Measurements from ENCODE around the gene SOX6. TPM values are rescaled to one million over a fixed set of nuclear protein-coding genes. Genes with fewer than 3 reads are reported as not detected.

The SOX6 gene
- total RNA-seq, 1 donor from 2014 or later, result 1.4 TPM

- Mint-ChIP-seq H3K4me3 (ENCODE audit: unreplicated experiment) (no peak overlapping the region), H3K36me3 (ENCODE audit: unreplicated experiment) (no peaks in the 10 kb centered on the region), H3K9me3 (ENCODE audit: unreplicated experiment) (no peaks in the 10 kb centered on the region), H3K27ac (ENCODE audit: unreplicated experiment) (no peak overlapping the region), H3K4me1 (ENCODE audit: low read depth, unreplicated experiment) (no peaks in the 10 kb centered on the region), H3K27me3 (ENCODE audit: unreplicated experiment) (no peaks in the 10 kb centered on the region)
- no peak for DNase-seq
- TF ChIP-seq, protein P1, sequence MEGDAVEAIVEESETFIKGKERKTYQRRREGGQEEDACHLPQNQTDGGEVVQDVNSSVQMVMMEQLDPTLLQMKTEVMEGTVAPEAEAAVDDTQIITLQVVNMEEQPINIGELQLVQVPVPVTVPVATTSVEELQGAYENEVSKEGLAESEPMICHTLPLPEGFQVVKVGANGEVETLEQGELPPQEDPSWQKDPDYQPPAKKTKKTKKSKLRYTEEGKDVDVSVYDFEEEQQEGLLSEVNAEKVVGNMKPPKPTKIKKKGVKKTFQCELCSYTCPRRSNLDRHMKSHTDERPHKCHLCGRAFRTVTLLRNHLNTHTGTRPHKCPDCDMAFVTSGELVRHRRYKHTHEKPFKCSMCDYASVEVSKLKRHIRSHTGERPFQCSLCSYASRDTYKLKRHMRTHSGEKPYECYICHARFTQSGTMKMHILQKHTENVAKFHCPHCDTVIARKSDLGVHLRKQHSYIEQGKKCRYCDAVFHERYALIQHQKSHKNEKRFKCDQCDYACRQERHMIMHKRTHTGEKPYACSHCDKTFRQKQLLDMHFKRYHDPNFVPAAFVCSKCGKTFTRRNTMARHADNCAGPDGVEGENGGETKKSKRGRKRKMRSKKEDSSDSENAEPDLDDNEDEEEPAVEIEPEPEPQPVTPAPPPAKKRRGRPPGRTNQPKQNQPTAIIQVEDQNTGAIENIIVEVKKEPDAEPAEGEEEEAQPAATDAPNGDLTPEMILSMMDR (IDR thresholded peaks at IDR 0.05; ENCODE audit: partially characterized antibody, unreplicated experiment), result no peak
Observed at GRCh38 chr11:16124390-16124789, 232.0 kb downstream of the SOX6 start.

DNA sequence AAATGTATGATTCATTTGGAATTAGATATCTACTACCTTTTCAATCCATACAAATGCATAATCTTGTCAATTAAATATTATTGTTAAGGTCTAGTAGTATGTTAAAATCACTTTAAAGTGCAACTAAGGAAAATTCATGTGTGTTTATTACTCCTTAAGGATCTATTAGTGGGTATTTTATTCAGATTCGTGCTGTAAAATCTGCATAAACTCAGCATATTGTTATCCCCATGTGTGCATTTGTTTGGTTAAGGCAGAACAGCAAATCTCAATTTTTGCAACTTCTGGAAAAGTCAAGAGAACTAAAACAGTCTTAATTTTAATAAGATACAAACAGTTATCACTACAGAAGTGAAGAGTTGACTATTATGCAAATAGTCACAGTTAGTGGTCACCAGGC lies 234.5 kb downstream of the SOX6 start:
- DNase-seq, result no peak
- TF ChIP-seq, protein P1 (IDR thresholded peaks at IDR 0.05; ENCODE audit: partially characterized antibody, unreplicated experiment), result no peak
- Mint-ChIP-seq H3K27me3 (ENCODE audit: unreplicated experiment) (no peaks in the 10 kb centered on the region), H3K9me3 (ENCODE audit: unreplicated experiment) (no peaks in the 10 kb centered on the region), H3K27ac (ENCODE audit: unreplicated experiment) (no peak overlapping the region), H3K4me3 (ENCODE audit: unreplicated experiment) (no peak overlapping the region), H3K4me1 (ENCODE audit: low read depth, unreplicated experiment) (peaks cover 9% of the 10 kb centered on the region), H3K36me3 (ENCODE audit: unreplicated experiment) (no peaks in the 10 kb centered on the region)

DNA sequence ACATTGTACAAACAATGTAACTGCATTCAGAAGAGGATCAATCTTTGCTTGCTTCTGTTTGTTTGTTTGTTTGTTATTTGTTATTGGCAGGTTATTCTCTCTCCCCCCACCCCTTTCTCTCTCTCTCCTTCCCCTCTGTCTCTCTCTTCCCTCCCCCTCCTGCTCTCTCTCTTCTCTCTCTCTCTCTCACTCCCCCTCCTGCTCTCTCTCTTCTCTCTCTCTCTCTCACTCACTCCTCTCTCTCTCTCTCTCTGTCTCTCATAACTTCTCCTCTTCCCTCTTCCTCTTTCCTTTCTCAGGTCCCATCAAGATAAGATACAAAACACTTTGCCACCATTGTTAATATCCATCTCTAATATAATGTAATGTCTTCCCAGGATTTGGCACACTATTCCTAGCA lies 236.3 kb downstream of the SOX6 start:
- no peak for DNase-seq
- H3K9me3 Mint-ChIP-seq (ENCODE audit: unreplicated experiment), result no peaks in the 10 kb centered on the region
- no peak overlapping the region for H3K27ac Mint-ChIP-seq (ENCODE audit: unreplicated experiment)
- H3K27me3 Mint-ChIP-seq (ENCODE audit: unreplicated experiment), result no peaks in the 10 kb centered on the region
- TF ChIP-seq, protein P1 (IDR thresholded peaks at IDR 0.05; ENCODE audit: partially characterized antibody, unreplicated experiment), result no peak
- no peak overlapping the region for H3K4me3 Mint-ChIP-seq (ENCODE audit: unreplicated experiment)
- H3K36me3 Mint-ChIP-seq (ENCODE audit: unreplicated experiment), result no peaks in the 10 kb centered on the region
- H3K4me1 Mint-ChIP-seq (ENCODE audit: low read depth, unreplicated experiment), result peaks cover 9% of the 10 kb centered on the region

DNA sequence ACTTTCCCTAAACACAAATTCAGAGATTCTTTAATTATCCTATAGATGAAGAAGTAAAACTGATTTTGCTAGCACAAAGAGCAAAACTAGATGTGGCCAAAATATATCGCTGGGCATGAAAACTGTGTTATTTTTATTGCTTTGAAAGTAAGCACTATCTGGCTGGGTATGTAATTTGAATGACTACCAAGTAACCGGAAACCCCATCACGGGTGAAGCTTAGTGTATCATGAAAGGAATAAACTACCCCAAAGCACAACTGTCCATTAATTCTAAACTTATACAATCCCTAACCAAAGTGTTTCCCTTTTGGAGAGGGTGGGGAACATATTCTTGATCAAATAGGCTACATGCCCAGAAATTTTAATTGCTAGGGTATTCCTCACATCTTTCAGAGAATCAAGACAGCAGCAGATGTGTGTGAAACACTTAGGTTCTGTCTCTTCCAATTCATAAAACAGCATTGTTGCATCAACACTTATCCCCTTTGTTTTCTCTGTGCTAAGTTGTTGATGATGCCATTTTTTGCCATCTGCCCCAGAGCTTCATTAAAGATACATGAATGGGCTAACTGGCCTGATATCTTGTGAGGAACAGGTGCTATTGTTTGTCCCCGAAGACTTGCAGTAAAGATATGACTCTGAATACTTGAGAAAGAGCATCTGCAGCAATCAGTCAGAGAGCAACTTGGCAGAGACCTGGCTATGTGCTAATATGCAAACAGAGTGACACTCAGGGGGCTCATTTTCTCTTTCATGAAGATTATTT lies 238.2 kb downstream of the SOX6 start:
- Mint-ChIP-seq H3K36me3 (ENCODE audit: unreplicated experiment) (no peaks in the 10 kb centered on the region), H3K27ac (ENCODE audit: unreplicated experiment) (peak overlapping the region; percentile 73), H3K9me3 (ENCODE audit: unreplicated experiment) (no peaks in the 10 kb centered on the region), H3K27me3 (ENCODE audit: unreplicated experiment) (no peaks in the 10 kb centered on the region), H3K4me1 (ENCODE audit: low read depth, unreplicated experiment) (peaks cover 9% of the 10 kb centered on the region), H3K4me3 (ENCODE audit: unreplicated experiment) (no peak overlapping the region)
- DNase-seq, result no peak
- TF ChIP-seq, protein P1 (IDR thresholded peaks at IDR 0.05; ENCODE audit: partially characterized antibody, unreplicated experiment), result no peak
